HG03558 (cell line): ENCODE measurements around the gene GOLGA8R.
"Not testable (repeated sequence)": the region's sequence is repeated elsewhere in the genome, so short reads cannot be mapped to it uniquely, and the experiment has no call there.

Experiments used
- ATAC-seq: cut with Tn5 transposase; IDR thresholded peaks from one replicate; pipeline ENCODE4 v1.9.1; 2021; ENCODE audit warnings: moderate number of reproducible peaks; ENCODE audit not compliant: unreplicated experiment; ENCODE audit errors: extremely low read depth

The GOLGA8R gene, protein sequence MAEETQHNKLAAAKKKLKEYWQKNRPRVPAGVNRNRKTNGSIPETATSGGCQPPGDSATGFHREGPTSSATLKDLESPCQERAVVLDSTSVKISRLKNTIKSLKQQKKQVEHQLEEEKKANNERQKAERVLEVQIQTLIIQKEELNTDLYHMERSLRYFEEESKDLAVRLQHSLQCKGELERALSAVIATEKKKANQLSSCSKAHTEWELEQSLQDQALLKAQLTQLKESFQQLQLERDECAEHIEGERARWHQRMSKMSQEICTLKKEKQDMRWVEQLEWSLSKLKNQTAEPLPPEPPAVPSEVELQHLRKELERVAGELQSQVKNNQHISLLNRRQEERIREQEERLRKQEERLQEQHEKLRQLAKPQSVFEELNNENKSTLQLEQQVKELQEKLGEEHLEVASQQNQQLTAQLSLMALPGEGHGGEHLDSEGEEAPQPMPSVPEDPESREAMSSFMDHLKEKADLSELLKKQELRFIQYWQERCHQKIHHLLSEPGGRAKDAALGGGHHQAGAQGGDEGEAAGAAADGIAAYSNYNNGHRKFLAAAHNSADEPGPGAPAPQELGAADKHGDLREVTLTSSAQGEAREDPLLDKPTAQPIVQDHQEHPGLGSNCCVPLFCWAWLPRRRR

DNA sequence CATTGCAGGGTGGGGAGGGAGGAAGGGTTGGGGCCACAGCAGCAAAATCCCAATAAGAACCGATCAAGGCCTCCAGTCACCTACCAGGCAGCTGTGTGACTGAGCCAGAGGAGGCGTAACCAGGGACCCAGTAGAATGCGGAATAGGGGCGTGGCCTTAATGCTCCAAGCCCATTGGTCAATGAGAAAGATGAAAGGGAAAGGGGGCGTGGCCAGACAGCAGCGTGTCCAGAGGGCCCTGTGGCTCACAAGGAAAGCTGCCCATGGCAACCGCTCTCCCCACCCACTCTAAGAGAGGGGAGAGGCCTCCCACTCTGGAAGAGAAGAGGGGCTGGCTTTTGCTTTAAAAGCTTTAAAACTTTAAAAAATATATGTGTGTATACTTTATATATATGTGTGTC lies at the start of gene GOLGA8R:
Gene GOLGA8R (minus strand): TSS at position 101 of the 400 bp plus-strand sequence. CDS start 98 bp downstream, at position 3.
- not testable (repeated sequence) for ATAC-seq

DNA sequence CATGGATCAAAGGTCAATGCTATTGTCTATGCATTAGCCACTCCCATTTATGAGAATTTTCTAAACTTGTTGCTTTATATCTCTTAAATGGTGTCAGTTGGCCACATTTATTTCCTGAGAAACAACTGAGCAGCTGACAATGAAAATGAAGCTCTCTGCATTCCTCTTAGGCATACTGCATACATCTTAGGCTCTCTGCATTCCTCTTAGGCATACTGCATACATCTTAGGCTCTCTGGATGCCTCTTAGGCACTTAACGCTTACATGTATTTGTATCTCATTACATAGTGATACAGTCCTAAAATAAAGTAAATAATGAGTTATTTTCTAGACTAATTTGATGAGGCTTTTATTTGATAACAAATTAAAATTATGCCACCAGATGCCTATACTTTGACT lies 49.8 kb upstream of the GOLGA8R start:
- not testable (repeated sequence) for ATAC-seq

DNA sequence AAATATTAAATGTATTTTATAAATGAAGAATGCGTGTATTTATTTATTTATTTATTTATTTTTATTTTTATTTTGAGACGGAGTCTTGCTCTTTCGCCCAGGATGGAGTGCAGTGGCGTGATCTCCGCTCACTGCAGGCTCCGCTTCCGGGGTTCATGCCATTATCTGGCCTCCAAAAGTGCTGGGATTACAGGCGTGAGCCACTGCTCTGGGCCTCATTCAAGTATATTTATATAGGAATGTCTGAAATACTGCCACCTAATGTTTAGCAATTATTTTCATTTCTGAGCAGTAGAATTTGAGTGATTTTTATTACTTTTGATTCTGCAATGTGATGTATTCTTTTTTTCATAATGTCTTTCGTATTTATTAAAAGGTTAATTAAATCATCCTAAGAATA lies 48.1 kb upstream of the GOLGA8R start:
- ATAC-seq = not testable (repeated sequence)

DNA sequence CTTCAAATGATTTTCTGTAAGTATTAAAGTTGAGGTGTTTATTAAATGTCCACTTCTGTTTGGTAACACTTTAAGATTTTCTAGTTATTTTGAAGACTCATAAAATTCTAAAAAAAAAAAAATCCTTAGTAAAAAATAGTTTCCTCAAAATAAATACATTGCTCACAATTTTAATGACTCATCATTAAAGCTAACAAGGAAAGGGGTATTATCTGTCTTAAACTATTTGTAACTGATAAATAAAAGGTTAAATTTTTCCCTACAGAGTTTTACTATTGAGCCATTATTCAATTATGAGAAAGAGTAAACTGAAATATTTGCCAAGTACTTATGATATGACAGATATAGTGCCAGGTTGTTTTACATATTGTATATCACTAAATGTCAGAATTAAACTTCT lies 38.6 kb upstream of the GOLGA8R start:
- ATAC-seq = not testable (repeated sequence)

DNA sequence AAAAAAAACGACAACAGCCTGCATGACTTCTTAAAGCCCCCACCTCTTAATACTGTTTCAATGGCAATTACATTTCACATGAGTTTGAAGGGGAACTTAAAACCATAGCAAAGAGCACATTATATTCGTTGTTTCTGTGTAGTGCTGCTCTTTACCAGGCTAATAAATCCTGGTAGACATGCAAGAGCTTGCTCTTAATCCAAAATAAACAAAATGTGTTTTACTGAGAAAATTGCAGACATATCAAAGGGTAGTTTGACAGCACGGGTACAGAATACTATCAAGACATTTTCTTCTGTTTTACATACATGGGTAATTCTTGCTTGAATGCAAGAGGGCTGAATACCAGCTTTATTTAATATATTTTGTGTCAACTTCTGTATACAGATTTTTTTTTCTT lies 24.3 kb upstream of the GOLGA8R start:
- ATAC-seq = not testable (repeated sequence)

DNA sequence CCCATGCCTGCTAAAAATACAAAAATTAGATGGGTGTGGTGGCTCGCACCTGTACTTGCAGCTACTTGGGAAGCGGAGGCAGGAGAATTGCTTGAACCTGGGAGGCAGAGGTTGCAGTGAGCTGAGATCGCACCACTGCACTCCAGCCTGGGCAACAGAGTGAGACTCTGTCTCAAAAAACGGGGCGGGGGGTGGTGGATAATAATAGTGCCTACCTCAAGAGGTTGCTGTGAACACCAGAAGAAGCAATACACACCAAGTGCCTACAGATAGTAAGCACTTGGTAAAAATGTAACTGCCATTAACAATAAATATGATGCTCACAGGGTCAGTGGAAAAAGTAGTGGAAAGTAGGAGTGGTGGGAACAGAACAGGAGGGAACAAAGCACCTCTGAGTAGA lies 21.8 kb upstream of the GOLGA8R start:
- ATAC-seq = not testable (repeated sequence)

DNA sequence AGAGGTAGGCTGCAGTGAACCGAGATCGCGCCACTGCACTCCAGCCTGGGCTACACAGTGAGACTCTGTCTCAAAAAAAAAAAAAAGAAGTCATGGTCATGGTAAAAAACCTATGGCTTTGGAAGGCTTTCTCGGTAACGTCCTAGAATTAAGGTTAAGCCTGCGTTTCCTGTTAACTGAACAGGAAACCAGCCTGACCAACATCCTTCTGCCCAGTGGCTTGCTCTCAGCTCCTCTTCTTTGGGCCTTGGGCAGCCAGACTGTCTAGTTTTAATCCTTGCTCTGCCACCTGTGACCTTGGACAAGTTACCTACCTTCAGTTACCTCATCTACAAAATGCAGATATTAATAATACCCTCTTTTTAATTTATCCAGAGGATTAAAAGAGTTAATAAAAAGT lies 6.7 kb upstream of the GOLGA8R start:
- not testable (repeated sequence) for ATAC-seq

DNA sequence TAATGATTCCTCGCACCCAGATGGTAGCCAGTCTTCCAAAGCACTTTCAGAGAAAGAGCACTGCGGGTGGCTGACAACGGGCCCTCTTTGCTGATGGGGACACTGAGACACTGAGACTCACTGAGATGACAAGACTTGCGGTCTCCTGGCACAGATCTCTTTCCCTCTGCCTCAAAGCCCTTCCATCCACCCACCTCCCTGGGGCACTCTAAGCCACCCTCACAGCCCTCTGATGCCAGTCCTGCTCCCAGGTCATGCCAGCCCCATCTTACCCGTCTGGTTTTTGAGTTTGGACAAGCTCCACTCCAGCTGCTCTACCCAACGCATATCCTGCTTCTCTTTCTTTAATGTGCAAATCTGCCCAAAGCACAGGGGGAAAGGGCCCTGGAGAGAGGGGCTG lies 6.4 kb downstream of the GOLGA8R start:
- ATAC-seq = not testable (repeated sequence)

DNA sequence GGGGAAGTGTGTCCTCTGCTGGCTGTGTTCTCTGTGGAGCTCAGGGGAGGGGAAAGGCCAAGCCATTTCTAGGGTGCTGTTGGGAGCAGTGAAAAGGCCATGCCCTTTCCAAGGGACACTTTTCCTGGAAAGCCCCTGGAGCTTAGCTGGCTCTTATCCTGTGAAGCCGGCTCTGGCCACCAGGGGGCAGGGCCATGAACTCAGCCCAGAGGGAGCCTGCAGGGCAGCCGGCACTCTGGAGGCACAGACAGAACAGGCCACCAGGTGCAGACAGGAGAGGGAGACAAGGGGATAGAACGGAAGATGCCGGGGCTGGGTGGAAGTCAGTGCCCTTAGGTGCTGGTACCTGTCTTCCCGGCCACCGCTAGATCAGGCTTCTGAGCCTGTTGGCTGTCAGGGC lies 15.1 kb downstream of the GOLGA8R start:
- ATAC-seq = not testable (repeated sequence)

DNA sequence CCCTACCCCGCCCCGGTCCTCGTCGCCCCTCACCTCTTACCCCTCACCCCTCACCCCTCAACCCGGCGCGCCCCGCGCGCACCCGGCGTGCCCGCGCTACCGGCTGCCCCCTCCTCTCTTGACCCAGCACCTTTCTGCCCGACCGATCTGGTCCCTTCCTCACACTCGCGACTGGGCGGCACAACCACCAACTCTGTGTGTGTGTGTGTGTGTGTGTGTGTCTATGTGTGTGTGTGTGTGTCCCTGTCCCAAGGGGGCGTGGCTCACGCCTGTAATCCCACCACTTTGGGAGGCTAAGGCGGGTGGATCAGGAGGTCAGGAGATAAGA lies 20.4 kb downstream of the GOLGA8R start:
- ATAC-seq = not testable (repeated sequence)

DNA sequence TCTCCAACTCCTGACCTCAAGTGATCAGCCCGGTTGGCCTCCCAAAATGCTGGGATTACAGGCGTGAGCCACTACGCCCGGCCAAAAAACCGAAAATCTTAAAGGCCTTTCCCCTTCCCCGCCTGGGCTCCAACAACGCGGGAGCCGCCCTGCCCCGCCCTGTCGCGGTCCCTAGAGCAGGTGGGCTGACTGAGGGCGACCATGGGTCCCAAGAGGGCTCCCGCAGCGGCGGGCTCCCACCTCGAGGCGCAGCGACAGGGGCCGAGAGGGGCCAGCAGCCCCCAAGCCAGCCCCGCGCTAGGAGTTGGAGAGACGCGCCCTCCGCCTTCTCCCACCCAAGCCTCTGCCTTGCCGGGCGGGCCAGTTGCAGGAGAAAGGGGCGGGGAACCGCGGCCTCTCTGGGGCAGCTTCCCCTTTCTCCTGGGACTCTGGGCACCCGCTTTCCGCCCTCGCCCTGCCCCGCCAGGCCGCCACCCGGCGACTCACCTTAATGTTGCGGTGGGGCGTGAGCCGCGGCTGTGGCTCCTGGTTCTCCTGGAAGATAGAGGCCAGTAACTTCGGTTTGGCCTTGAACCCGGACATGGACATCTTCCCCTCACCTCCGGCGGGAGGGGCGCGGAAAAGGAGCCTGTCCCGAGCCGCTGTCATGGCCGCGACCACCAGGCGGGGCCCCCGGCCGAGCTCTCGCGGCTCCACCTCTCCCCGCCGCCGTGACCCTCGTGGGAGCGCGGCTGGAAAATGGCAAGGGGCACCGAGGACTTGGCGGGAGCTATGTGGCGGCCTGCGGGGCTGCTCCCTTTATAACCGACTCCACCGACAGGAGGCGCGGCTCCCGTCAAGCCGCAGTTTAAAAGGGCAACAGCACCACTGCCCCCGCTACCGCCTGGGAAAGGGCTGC lies 21.0 kb downstream of the GOLGA8R start, which contains the start of gene CHRFAM7A:
Gene CHRFAM7A (minus strand): TSS at position 775 of the 898 bp plus-strand sequence. CDS start 10,189 bp downstream, outside the sequence.
- ATAC-seq = not testable (repeated sequence)

DNA sequence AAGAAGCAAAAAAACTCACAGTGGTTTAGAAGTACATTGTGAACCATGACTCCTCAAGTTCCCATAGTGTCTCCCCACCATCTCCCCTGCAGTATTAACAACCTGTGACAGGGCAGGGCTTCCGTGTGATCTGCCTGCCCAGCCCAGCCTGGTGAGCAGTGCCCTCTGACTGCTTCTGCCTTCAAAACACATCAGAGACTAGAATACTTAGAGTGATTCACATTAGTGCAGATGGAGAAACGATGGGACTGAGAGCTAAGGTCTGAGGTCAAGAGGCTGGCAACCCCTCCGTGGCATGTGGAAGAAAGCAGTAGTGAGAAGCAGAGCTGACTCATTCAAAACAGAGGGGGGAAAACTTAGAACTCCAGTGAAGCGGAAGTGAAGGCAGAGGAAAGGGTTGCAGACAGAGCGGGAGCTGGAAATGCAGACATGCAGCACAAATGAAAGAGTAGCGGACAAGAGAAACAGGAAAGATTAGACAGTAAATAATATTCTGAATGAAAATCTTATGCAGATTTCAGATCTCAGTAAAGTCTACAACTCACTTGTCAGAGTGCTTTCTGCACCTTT lies 27.7 kb downstream of the GOLGA8R start:
- ATAC-seq = not testable (repeated sequence)

DNA sequence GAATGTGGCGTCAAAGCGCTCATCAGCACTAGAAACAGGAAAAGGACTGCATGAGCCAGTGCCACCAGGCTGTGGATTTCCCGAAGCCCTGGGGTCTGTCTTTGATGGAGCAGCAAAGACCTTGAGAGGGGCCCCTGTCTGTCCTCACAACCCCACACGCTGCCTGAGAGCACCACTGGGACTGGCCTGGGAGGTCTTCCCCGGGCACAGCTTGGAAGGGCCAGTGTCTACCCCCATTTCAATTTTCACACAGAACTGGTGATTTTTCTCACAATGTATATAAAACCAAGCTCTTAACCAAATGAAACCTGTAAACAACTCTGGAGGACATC lies 37.0 kb downstream of the GOLGA8R start:
- not testable (repeated sequence) for ATAC-seq

DNA sequence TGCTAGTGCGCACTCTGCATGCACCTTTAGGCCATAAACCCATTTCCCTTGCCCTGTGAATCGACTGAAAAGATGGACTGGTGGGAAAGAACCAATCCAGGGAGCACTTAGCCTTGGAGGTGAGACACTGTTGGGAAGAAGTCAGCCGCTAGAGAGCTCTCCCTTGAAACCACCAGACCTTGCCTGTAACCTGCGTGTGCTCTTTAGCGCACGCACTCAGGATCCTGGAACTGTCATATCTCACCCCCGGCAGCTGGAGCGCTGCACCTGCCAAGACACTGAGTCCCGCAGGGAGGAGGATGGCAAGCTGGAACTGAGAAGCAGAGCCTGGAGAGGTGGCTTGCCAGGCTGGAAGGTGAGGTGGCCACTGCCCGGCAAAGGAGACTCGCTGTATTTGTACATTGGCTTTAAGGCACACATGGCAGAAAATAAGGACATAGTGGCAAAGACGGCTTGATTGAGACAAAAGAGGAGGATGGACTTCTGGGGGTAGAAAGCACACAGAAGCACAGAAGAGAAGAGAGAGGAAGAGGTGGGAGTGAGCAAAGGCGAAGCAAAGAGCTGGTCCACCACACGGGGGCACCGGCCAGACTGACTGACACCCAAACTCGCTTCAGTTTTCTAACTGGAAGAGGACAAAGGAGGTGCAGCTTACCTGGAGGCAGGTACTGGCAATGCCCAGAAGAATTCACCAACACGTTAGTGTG lies 37.5 kb downstream of the GOLGA8R start:
- not testable (repeated sequence) for ATAC-seq

DNA sequence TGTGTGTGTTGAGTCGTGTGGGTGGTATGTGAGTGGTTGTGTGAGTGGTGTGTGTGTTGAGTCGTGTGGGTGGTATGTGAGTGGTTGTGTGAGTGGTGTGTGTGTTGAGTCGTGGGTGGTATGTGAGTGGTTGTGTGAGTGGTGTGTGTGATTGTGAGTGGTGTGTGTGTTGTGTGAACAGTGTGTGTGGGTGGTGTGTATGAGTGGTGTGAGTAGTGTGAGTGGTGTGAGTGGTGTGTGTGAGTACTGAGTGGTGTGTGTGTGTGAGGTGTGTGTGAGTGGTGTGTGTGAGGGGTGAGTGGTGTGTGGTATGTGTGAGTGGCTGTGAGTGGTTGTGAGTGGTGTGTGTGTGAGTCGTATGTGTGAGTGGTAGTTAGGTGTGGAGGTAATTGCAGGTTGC lies 38.2 kb downstream of the GOLGA8R start:
- not testable (repeated sequence) for ATAC-seq

DNA sequence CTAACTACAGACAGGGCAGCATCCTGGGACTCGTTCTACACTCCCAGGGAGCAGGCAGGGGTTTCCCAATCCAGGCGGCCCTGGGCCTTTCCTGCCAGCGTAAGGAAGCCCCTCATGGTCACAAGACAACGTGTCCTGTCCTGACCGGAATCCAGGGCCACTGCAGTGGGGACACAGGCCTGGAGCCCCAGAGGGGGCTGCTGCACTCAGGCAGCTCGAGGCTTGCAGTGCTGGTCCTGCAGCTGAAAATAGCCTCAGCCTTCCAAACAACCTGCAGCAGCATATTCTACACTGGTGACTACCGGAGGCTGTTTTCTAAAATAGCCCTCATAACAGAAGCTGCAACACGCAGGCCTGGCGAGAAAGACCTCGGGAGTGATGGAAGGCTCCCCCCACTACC lies 39.2 kb downstream of the GOLGA8R start:
- not testable (repeated sequence) for ATAC-seq

DNA sequence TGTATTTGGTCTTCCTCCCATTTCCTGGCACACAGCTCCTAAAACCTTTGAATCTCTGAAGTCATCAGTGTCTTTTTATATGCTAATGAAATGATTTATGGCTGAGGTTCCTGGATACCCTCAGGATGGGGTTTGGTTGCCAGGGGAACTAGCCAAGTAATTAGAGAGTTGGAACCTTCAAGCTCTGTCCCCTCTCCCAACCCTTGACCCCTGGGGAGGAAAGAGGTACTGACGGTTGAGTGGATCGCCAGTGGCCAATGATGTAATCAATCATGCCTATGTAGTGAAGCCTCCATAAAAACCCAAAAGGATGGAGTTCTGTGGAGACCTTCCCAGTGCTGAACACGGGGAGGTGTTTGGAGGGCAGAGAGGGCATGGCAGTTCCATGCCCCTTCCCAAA lies 45.8 kb downstream of the GOLGA8R start:
- ATAC-seq = not testable (repeated sequence)

DNA sequence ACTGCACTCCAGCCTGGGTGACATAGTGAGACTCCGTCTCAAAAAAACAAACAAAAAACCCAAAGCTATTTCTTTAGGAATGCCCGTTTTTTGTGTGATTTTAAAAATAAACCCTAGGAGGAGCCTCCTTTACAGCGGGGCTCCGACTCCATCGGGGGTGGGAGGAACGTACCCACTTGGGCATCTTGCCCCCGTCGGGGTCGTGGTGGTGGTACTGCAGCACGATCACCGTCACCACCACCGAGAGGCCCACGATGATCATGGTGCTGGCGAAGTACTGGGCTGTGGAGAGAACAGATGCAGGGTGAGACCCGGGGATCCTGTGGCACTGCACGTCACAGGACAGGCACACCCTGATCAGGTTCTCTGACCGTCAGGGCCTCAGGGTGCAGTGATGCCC lies 46.8 kb downstream of the GOLGA8R start:
- not testable (repeated sequence) for ATAC-seq

DNA sequence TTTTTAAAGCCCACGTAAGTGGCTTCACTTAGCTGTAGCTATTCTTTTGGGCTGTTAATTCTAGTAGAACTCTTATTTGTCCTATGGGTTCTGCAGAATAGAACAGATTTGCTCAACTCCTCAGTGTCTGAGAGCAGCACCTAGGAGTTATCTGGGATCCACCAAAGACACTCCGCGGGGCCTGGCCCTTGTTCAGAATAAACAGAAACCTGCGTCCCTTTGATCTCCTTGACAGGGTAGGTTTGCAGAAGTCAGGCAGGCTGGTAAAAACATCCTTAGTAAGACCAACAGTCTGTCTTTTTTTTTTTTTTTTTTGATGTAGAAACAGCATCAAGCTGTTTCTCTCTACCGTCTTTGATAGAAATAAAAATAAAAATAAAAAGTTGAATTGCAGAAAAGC lies 52.7 kb downstream of the GOLGA8R start:
- not testable (repeated sequence) for ATAC-seq

DNA sequence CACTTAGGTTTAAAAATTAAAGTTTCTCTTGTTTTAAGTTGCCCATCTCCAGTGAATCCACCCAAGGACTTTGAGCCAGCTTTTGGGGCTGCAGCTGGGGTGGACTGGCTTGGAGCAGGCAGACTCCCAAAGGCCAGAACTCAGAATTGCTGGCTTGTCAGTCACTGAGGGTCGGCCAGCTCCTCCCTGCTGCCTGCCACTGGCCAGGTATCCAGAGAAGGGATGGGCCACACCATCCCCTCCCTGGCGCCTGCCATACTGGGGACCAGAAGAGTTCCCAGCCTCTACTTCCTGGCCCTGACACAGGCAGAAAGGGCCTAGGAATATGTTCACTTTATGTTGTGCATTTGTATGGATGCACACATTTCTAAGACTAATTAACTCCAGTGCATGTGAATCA lies 53.1 kb downstream of the GOLGA8R start:
- ATAC-seq = not testable (repeated sequence)
